Astrocyte (in vitro differentiated cells and primary cell): ENCODE measurements around the gene PDE4C.

Experiments
- EZH2 ChIP-seq: IDR thresholded peaks from 2 replicates; pipeline ENCODE4 v1.6.1; 2012; ENCODE audit warnings: mild to moderate bottlenecking, low read length, inconsistent platforms; ENCODE audit not compliant: insufficient read depth
- TF ChIP-seq, protein P1 (sequence below): IDR thresholded peaks from 2 replicates; pipeline ENCODE4 v1.5.1; 2011; ENCODE audit warnings: low read depth, mild to moderate bottlenecking, inconsistent platforms, low read length, moderate library complexity; ENCODE audit not compliant: insufficient read depth

- TF ChIP-seq, protein P1, sequence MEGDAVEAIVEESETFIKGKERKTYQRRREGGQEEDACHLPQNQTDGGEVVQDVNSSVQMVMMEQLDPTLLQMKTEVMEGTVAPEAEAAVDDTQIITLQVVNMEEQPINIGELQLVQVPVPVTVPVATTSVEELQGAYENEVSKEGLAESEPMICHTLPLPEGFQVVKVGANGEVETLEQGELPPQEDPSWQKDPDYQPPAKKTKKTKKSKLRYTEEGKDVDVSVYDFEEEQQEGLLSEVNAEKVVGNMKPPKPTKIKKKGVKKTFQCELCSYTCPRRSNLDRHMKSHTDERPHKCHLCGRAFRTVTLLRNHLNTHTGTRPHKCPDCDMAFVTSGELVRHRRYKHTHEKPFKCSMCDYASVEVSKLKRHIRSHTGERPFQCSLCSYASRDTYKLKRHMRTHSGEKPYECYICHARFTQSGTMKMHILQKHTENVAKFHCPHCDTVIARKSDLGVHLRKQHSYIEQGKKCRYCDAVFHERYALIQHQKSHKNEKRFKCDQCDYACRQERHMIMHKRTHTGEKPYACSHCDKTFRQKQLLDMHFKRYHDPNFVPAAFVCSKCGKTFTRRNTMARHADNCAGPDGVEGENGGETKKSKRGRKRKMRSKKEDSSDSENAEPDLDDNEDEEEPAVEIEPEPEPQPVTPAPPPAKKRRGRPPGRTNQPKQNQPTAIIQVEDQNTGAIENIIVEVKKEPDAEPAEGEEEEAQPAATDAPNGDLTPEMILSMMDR: no peak
- TF ChIP-seq EZH2: no peak
Measured at GRCh38 chr19:18262917-18263316, 36.7 kb upstream of the PDE4C start.
